Epithelial cell of prostate (primary cell): ENCODE data around the gene CCND1.

Experiments used
- DNase-seq: peaks from one replicate; pipeline ENCODE4 v3.0.0-alpha.2; 2011; ENCODE audit warnings: low read depth, low spot score
- H3K27ac ChIP-seq: fragments of 450-650 bp; 2 replicates; pipeline ENCODE4 v1.5.1; 2017; ENCODE audit warnings: mild to moderate bottlenecking

The CCND1 gene

GRCh38 chr11:69639831-69640230 lies 1.1 kb upstream of the CCND1 start:
- DNase-seq: no peak
- peak overlapping the region; percentile 86 for H3K27ac ChIP-seq

DNA sequence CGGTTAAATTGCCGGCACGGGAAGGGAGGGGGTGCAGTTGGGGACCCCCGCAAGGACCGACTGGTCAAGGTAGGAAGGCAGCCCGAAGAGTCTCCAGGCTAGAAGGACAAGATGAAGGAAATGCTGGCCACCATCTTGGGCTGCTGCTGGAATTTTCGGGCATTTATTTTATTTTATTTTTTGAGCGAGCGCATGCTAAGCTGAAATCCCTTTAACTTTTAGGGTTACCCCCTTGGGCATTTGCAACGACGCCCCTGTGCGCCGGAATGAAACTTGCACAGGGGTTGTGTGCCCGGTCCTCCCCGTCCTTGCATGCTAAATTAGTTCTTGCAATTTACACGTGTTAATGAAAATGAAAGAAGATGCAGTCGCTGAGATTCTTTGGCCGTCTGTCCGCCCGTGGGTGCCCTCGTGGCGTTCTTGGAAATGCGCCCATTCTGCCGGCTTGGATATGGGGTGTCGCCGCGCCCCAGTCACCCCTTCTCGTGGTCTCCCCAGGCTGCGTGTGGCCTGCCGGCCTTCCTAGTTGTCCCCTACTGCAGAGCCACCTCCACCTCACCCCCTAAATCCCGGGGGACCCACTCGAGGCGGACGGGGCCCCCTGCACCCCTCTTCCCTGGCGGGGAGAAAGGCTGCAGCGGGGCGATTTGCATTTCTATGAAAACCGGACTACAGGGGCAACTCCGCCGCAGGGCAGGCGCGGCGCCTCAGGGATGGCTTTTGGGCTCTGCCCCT lies 529 bp upstream of the CCND1 start:
- no peak for DNase-seq
- H3K27ac ChIP-seq: peak overlapping the region; percentile 86

GRCh38 chr11:69641681-69642548 lies 959 bp downstream of the CCND1 start:
- DNase-seq: no peak
- H3K27ac ChIP-seq: peak overlapping the region; percentile 86

GRCh38 chr11:69642549-69642912 lies 1.6 kb downstream of the CCND1 start:
- H3K27ac ChIP-seq: peak overlapping the region; percentile 86
- no peak for DNase-seq

- H3K27ac ChIP-seq: peak overlapping the region; percentile 86
- DNase-seq: no peak
These were observed 2.1 kb downstream of the CCND1 start for GRCh38 chr11:69642913-69643632.

DNA sequence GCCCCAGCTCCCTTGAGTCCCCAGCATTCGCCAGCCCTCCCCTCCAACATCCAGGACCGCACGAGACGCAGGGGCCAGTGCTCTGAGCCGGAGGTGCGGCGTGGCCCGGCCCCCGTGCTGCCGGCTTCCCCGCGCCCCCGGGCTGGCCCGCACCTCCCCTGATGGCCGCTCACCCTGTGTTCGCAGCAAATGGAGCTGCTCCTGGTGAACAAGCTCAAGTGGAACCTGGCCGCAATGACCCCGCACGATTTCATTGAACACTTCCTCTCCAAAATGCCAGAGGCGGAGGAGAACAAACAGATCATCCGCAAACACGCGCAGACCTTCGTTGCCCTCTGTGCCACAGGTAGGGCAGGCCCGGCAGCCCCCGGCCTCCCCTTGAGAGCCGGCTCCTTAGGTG lies 2.7 kb downstream of the CCND1 start:
- no peak for DNase-seq
- H3K27ac ChIP-seq: peak overlapping the region; percentile 86

DNA sequence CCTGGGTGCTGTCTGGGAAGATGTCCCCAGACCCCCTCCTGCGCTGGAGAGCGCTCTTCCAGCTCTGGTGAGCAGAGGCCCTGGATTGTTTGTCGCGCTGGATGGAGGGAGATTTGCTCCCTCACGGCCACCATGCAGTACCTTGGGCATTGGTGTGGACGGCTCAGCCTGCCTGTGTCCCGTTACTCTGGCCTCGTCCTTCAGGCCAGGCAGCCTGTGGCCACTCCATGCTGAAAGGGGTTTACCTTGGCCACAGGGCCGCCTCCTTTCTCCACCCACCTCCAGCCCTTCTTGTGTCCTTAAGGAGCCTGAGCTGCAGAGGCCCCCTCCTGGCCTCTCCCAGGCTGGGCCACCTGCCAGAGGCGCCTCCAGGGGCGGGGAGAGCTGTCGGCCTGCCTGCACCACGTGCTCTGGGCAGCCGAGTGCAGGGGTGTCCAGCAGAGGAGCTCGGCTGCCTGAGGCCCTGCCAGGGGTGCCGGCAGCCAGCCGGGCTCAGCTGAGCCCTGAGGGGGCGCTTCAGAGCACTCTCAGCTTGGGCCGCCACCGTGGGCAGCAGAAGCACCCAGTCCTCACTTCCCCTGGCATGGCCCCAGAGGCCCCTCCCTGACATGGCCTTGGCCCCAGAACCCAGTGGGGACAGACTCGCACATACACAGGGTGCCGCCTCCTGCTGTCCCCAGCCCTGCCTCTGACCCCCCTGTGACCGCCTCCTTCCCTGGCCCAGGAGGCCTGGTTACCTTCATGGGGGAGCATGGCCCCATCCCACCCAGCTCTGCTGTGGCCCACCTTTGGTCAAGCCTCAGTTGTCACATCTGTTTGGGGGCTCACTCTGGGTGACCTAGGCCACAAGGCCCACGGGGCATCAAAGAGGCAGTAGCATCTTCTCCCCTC lies 3.4 kb downstream of the CCND1 start:
- DNase-seq: no peak
- peak overlapping the region; percentile 86 for H3K27ac ChIP-seq

GRCh38 chr11:69644962-69645675 lies 4.2 kb downstream of the CCND1 start:
- H3K27ac ChIP-seq: no peak overlapping the region
- DNase-seq: no peak

DNA sequence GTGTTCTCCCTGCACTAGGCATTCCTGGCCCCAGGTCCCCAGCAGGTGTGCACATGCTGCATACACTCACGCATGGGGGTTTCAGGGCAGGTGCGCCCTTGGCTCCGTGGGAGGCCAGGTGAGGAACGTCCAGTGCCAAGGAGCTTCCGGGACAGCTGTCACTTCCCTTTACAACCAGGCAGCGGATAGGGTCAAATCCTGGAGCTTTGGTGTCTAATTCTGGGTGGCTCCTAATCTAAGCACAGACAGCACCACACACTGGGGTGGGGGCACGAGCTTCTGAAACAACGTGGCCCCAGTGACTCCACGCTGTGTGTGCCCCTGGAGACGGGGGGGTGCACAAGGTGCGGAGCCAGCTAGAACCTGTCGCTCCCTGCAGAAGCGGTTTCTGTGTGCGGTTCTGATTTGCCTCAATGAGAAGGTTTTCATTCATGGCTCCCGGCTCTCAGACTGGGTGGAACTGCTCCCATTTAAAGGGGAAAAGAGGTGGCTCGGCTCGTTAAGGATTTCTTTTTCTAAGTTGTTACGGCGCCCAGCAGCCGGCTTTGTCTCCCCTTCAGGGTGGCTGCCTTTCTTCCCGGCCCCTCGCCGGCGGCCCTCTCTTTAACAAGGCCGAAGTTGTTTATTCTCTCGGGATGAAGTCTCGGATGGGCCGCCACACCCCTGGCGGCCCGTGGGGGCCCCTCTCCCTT lies 5.0 kb downstream of the CCND1 start:
- H3K27ac ChIP-seq: no peak overlapping the region
- DNase-seq: no peak

- no peak for DNase-seq
- H3K27ac ChIP-seq: no peak overlapping the region
These were observed 5.8 kb downstream of the CCND1 start for GRCh38 chr11:69646493-69647389.

DNA sequence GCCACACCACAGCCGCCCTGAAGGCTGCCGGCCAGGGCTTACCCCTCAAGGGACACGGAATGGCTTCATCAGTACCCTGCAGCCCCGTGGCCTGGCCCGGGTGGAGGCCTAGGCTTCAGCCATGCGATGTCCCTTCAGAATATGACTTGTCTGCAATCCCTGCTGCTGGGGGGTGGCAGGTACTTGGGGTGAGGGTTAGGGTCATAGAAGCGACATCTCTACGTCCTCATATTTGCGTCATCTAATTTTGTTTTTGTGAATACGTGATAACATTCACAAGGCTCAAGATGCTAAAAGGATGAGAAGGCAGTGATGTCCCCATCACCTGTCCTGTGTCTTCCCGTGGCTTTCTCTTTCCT lies 6.4 kb downstream of the CCND1 start:
- H3K27ac ChIP-seq: no peak overlapping the region
- no peak for DNase-seq

DNA sequence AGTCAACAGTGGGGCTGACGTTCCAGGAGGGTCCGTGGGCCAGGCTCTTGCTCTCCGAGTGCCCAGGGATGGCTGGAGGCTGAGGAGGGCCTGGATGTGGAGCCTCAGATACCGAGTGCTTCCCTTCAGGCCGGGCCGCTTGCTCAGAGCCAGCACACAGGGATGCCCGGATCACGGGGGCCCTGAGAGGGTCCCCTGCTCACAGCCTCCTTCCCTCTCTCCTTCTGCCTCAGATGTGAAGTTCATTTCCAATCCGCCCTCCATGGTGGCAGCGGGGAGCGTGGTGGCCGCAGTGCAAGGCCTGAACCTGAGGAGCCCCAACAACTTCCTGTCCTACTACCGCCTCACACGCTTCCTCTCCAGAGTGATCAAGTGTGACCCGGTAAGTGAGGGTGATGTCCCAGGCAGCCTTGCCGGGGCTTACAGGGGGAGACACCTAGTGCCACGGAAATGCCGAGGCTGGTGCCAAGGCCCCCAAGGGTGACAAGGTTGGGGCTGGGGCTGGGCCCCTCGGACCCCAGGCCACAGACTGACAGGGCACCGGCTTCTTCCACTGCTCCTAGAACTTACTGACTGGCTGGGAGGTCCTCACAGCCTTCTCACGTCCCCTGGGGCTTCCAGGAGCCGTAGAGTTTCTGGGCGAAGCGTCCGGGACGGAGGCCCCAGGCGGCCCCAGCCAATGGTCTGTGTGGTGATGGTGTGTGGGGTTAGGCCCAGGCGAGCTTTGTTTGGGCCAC lies 7.0 kb downstream of the CCND1 start:
- no peak for DNase-seq

GRCh38 chr11:69648679-69649575 lies 8.0 kb downstream of the CCND1 start:
- no peak for DNase-seq
- no peak overlapping the region for H3K27ac ChIP-seq

More for the DNA sequence above, 7.0 kb downstream of the CCND1 start:
- H3K27ac ChIP-seq: no peak overlapping the region

DNA sequence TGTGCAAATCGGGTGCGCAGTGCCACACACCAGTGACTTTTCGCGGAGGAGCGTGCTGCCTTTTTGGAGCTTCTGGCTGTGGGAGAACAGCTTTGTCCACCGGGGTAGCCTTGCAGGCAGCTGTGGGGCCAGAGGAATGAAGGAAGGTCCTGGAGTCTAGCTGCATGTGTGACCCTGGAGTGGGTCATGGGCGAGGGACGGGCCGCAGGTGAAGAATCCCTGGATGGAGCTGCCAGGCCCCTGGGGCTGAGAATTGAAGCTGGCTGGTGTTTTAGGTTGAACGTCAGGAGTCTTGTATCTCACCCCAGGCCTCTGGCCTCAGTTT lies 8.6 kb downstream of the CCND1 start:
- no peak for DNase-seq
- no peak overlapping the region for H3K27ac ChIP-seq

GRCh38 chr11:69650081-69650831 lies 9.3 kb downstream of the CCND1 start:
- no peak overlapping the region for H3K27ac ChIP-seq
- DNase-seq: no peak
